Calu3 (cell line): ENCODE results near the gene FLT4. TPM values are rescaled to one million over a fixed set of nuclear protein-coding genes. Genes with fewer than 3 reads are reported as not detected.

Experiments
- BruUV-seq: library from RNA; stranded (reverse); fragments of 400-500 nt; replicated peaks from 2 replicates; lab custom pipeline; 2021; lab: Mats Ljungman, UMichigan
- CTCF ChIA-PET: fragments of 300-600 bp; sonication (Branson Sonifier 250); formaldehyde crosslinking; loops from one replicate; lab custom pipeline; 2022; ENCODE audit warnings: antibody characterized with exemption; lab: Charles Lee
- DNase-seq: peaks from one replicate; pipeline ENCODE4 v3.0.0; 2022
- H3K27ac Mint-ChIP-seq: one replicate; pipeline ENCODE4 v1.8.0; 2022; ENCODE audit warnings: mixed read lengths; ENCODE audit not compliant: unreplicated experiment
- H3K27me3 Mint-ChIP-seq: one replicate; pipeline ENCODE4 v1.8.0; 2022; ENCODE audit warnings: mixed read lengths; ENCODE audit not compliant: unreplicated experiment
- H3K36me3 Mint-ChIP-seq: one replicate; pipeline ENCODE4 v1.8.0; 2022; ENCODE audit warnings: mild to moderate bottlenecking, moderate library complexity, mixed read lengths; ENCODE audit not compliant: insufficient read depth, unreplicated experiment
- H3K4me1 Mint-ChIP-seq: one replicate; pipeline ENCODE4 v1.8.0; 2022; ENCODE audit warnings: mild to moderate bottlenecking, low read depth, mixed read lengths; ENCODE audit not compliant: unreplicated experiment
- H3K4me3 Mint-ChIP-seq: one replicate; pipeline ENCODE4 v1.8.0; 2022; ENCODE audit warnings: mild to moderate bottlenecking, low read depth, moderate library complexity, mixed read lengths; ENCODE audit not compliant: unreplicated experiment
- H3K9me3 Mint-ChIP-seq: one replicate; pipeline ENCODE4 v1.8.0; 2022; ENCODE audit warnings: low read depth, mixed read lengths; ENCODE audit not compliant: unreplicated experiment
- intact Hi-C: fragments of 100-400 bp; cut with micrococcal nuclease; formaldehyde crosslinking; loops from one replicate; pipeline ENCODE4 v1.10.0; 2022; ENCODE audit not compliant: unreplicated experiment
- total RNA-seq: library from RNA; stranded (reverse); gene quantifications from 2 replicates; pipeline ENCODE4 v1.2.3, GENCODE V29; 2022
- TF ChIP-seq, protein P1 (sequence below): fragments of 200-600 bp; IDR thresholded peaks from one replicate; pipeline ENCODE4 v1.8.0; 2022; ENCODE audit warnings: antibody characterized with exemption; ENCODE audit not compliant: unreplicated experiment

FLT4 gene
- total RNA-seq, 1 experiment from 2014 or later: not detected

DNA sequence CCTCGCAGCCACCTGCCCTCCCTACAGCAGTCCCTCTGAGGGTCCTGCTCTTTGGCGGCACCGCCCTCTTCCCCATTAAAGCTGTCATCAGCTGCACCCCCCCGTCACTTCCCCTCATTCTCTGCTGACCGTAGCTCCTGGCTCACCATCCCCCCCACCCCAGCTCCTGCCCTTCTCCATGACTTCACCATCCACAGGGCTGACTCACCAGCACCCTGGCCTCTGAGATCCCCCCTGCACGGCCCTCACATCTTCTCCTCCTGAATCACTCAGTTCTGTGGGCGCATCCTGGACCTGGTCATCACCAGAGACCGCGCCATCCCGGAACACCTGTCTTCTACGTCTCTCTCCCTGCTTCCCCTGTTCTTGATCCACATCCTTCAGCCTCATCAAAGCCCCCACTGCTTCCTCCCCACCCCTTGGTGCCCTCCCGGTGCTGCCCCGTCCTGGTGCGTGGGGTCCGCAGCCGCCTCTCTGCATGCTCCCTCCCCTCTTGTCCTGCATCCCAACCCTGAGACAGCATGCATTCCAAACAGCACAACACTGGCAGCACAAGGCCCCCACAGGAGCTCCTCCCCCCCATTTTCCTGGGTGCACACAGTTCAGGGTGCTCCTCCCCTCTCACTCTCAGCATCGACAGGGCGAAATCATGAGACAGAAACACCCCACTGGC is 12.9 kb downstream of the FLT4 start:
- DNase-seq: no peak
- no peak overlapping the region for H3K27ac Mint-ChIP-seq
- peaks cover 70% of the 10 kb centered on the region for H3K27me3 Mint-ChIP-seq
- H3K36me3 Mint-ChIP-seq: no peaks in the 10 kb centered on the region
- H3K9me3 Mint-ChIP-seq: no peaks in the 10 kb centered on the region
- TF ChIP-seq, protein P1, sequence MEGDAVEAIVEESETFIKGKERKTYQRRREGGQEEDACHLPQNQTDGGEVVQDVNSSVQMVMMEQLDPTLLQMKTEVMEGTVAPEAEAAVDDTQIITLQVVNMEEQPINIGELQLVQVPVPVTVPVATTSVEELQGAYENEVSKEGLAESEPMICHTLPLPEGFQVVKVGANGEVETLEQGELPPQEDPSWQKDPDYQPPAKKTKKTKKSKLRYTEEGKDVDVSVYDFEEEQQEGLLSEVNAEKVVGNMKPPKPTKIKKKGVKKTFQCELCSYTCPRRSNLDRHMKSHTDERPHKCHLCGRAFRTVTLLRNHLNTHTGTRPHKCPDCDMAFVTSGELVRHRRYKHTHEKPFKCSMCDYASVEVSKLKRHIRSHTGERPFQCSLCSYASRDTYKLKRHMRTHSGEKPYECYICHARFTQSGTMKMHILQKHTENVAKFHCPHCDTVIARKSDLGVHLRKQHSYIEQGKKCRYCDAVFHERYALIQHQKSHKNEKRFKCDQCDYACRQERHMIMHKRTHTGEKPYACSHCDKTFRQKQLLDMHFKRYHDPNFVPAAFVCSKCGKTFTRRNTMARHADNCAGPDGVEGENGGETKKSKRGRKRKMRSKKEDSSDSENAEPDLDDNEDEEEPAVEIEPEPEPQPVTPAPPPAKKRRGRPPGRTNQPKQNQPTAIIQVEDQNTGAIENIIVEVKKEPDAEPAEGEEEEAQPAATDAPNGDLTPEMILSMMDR: no peak
- no peaks in the 10 kb centered on the region for H3K4me1 Mint-ChIP-seq
- H3K4me3 Mint-ChIP-seq: no peak overlapping the region
- CTCF ChIA-PET: interaction anchor here (1.6 kb wide), 1 partner anchor 12 kb away, joined by 4 read pairs; no protein-coding TSS in a partner anchor
- intact Hi-C loops: no loop called here
- no TSS peak for BruUV-seq

DNA sequence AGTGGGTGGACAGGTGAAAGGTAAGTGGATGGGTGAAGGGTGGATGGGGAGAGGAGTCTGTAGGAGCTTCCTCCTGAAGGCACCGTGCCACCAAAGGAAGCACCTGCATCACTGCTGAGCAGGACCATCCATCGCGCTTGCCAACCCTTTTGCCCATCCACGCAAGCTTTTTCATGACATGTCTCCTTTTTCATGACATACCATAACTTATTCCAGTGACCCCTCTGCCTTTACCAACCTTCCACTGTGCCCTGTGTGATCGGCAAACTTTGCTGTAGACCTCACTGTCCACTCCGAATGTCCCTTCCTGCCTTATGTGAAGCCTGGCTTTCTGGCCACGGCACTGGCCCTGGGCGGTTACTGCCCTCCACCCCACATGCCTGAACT is 13.4 kb downstream of the FLT4 start:
- CTCF ChIA-PET: interaction anchor here (1.6 kb wide), 1 partner anchor 11 kb away, joined by 4 read pairs; no protein-coding TSS in a partner anchor
- no peaks in the 10 kb centered on the region for H3K4me1 Mint-ChIP-seq
- H3K9me3 Mint-ChIP-seq: no peaks in the 10 kb centered on the region
- no peak for DNase-seq
- BruUV-seq: no TSS peak
- TF ChIP-seq, protein P1: no peak
- H3K27ac Mint-ChIP-seq: no peak overlapping the region
- no peak overlapping the region for H3K4me3 Mint-ChIP-seq
- H3K36me3 Mint-ChIP-seq: no peaks in the 10 kb centered on the region
- H3K27me3 Mint-ChIP-seq: peaks cover 69% of the 10 kb centered on the region
- intact Hi-C loops: no loop called here

DNA sequence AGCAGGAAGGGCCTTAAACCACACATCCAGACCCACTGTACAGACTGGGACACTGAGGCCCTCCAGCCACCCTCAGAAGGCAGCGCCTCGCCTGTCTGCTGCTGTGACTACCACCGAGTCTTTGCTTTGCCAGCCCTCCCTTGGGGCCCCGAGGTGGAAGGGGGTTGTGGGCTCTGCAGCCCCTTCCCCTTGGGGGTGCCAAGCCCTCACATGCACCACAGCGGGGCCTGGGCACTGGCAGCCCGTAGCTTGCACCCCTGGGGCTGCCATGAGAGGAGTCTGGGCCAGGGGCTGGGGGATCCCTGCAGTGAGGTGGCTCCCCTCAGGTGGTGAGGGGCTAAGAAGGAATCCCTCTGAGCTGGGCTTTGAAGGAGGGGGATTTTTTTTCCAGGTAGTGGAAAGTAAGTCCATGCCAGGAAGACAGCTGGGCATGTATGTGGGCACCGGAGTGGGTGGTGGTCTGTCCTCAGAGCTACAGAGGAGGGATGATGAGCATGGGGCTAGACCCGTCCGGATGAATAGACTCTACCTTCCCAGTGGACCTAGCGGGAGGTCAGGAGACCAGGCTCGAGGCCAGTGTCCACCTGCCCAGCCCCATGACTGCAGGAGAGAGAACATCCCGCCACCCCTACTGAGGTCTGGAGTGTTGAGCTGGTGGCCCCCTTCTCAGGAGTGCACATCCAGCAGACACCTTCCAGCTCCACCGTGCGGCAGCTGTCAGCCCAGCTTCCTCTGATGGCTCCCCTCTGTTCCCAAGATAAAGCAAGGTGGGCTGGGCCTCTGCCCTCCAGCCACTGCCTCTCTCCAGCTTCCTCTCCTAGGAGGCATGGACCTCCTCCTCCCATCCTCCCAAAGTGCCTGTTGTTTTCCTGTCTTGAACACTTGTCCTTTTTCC is 15.9 kb downstream of the FLT4 start:
- CTCF ChIA-PET: no interaction called here
- no peak overlapping the region for H3K27ac Mint-ChIP-seq
- TF ChIP-seq, protein P1: no peak
- peaks cover 55% of the 10 kb centered on the region for H3K27me3 Mint-ChIP-seq
- DNase-seq: no peak
- BruUV-seq: no TSS peak
- H3K4me3 Mint-ChIP-seq: no peak overlapping the region
- intact Hi-C loops: no loop called here
- no peaks in the 10 kb centered on the region for H3K9me3 Mint-ChIP-seq
- H3K36me3 Mint-ChIP-seq: no peaks in the 10 kb centered on the region
- no peaks in the 10 kb centered on the region for H3K4me1 Mint-ChIP-seq

DNA sequence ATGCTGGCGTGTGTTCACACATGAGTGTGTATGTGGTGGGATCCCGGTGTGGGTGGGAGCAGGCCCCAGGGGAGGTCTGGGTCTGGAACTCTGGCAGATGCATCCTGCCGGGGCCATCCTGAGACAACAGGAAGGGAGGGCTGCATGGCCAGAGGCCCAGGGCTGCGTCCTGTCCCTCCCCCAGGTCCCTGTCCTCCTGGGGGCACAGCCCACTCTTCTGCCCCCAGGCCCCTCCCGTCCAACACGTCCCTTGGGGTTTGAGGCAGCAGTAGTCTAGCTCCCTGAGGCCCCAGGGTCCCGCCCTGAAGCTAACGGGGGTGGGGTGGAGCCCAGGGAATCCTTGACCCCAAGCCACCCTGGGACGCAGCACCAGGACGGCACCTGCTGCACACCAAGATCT is 16.6 kb downstream of the FLT4 start:
- Mint-ChIP-seq H3K36me3 (no peaks in the 10 kb centered on the region), H3K4me1 (no peaks in the 10 kb centered on the region), H3K9me3 (no peaks in the 10 kb centered on the region), H3K4me3 (no peak overlapping the region), H3K27me3 (peaks cover 47% of the 10 kb centered on the region), H3K27ac (no peak overlapping the region)
- TF ChIP-seq, protein P1: no peak
- intact Hi-C loops: no loop called here
- CTCF ChIA-PET: no interaction called here
- no TSS peak for BruUV-seq
- DNase-seq: no peak
